Neural cell (in vitro differentiated cells): ENCODE measurements around the gene BTRC.

Experiments used
- CTCF ChIP-seq: fragments of 450-650 bp; IDR thresholded peaks from 2 replicates; pipeline ENCODE4 v1.5.1; 2014; ENCODE audit warnings: antibody characterized with exemption, mild to moderate bottlenecking, moderate library complexity; ENCODE audit not compliant: poor library complexity, severe bottlenecking
- EP300 ChIP-seq: fragments of 450-650 bp; conservative IDR thresholded peaks from 2 replicates; pipeline ENCODE4 v1.6.1; 2014; ENCODE audit warnings: antibody characterized with exemption, mild to moderate bottlenecking, moderate library complexity; ENCODE audit not compliant: poor library complexity, severe bottlenecking
- EZH2 ChIP-seq: fragments of 200-600, 300-800 bp; shearing (Covaris generic), sonication (generic); IDR thresholded peaks from 2 replicates; pipeline ENCODE4 v1.6.1; 2014; ENCODE audit warnings: antibody characterized with exemption, low read length, borderline replicate concordance, mild to moderate bottlenecking; ENCODE audit not compliant: insufficient read depth, poor library complexity, severe bottlenecking
- POLR2AphosphoS5 ChIP-seq: IDR thresholded peaks from 2 replicates; pipeline ENCODE4 v1.6.1; 2012
- RAD21 ChIP-seq: fragments of 450-650 bp; conservative IDR thresholded peaks from 2 replicates; pipeline ENCODE4 v1.6.1; 2014; ENCODE audit warnings: antibody characterized with exemption, mild to moderate bottlenecking, moderate library complexity
- REST ChIP-seq: IDR thresholded peaks from 2 replicates; pipeline ENCODE4 v1.6.1; 2012; ENCODE audit warnings: borderline replicate concordance
- TAF1 ChIP-seq: IDR thresholded peaks from 2 replicates; pipeline ENCODE4 v1.6.1; 2012; ENCODE audit warnings: low read depth

GRCh38 chr10:101579516-101579870, 225.5 kb downstream of the BTRC start:
- TF ChIP-seq CTCF (no peak), POLR2AphosphoS5 (no peak), TAF1 (no peak), EZH2 (no peak), RAD21 (no peak), EP300 (no peak), REST (no peak)
